Measurements from ENCODE around the gene HIVEP2.

The HIVEP2 gene

GRCh38 chr6:142764311-142764710, 180.7 kb downstream of the HIVEP2 start:
- DNase-seq: no peak

DNA sequence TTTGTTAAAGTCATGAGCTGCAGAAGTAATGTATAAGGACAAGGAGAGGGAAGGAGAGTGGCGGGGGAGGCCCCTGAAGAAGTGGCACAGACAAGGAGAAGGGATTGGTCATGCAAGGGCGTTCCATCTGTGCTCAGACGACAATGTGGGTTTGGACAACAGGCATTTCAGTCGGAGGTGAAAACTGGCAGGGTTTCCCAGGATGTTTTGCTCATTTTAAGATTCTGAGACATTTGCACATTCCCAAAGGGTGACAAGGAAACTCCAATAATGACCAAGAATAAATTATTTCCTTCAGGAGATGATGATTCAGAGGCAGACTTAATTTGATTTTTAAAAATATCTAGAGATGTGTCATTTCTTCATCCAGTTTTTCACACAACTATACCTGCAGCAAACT, 181.8 kb downstream of the HIVEP2 start:
- DNase-seq: no peak

- DNase-seq: no peak
These were observed 183.2 kb downstream of the HIVEP2 start for GRCh38 chr6:142761756-142762155.

- DNase-seq: no peak
These were observed 184.8 kb downstream of the HIVEP2 start for GRCh38 chr6:142760152-142760551.

DNA sequence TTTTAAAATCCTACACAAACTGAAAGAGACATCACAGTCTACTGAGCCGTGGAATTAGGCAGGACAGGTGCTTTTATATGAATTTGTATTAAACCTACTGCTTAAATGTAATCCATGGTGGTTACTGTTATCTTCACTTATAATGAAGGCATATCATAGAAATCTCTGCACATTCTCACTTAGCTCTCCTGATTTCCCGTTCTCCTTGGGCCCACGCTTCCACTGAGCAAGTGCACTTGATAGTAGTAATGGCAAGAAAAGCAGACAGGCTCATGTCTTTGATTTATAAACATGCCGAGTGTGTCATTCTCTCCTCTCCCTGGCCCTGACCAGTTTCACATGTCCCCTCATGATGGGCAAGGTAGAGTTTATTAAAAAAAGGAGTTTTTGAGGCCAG, 186.3 kb downstream of the HIVEP2 start:
- DNase-seq: no peak

GRCh38 chr6:142757852-142758628, 186.9 kb downstream of the HIVEP2 start:
- DNase-seq: no peak

- DNase-seq: no peak
These were observed 188.8 kb downstream of the HIVEP2 start for GRCh38 chr6:142756215-142756630.

DNA sequence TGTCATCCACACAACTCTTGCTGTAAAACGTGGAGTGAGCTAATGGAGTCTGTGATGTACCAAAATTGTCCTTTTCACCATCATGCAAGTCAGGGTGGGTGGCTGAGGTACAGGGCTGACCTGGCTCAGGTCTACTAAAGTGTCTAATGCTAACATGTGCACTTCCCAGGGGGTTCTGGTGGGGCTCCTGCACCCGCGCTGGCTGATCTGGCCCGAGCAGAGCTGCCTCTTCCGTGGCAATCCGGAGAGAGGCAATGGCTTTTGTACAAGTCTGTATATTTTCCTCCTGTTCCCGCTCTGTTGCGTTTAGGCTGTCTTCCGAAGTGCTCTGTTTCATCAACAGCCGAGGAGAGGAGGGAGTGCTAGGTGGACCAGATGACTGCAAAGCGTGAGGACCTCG, 191.8 kb downstream of the HIVEP2 start:
- DNase-seq: no peak

DNA sequence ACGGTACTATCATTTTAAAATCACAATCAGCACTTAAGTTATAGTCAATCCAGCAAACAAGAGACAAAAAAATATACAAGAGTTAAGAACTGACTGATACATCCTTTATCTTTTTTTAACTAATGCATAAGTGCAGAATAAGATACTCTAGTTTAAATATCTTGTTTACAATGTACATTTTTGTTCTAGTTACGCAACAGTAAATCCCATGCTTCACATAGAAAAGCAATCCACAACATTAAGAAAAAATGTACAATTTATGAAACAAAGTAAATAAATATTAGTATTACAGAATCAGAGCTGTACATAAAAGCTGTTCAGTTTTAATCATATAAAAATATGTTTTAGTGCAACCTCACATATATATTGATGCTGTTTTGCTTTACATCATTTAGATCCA, 192.6 kb downstream of the HIVEP2 start:
- DNase-seq: no peak

- no peak for DNase-seq
These were observed 193.5 kb downstream of the HIVEP2 start for GRCh38 chr6:142751452-142751851.

DNA sequence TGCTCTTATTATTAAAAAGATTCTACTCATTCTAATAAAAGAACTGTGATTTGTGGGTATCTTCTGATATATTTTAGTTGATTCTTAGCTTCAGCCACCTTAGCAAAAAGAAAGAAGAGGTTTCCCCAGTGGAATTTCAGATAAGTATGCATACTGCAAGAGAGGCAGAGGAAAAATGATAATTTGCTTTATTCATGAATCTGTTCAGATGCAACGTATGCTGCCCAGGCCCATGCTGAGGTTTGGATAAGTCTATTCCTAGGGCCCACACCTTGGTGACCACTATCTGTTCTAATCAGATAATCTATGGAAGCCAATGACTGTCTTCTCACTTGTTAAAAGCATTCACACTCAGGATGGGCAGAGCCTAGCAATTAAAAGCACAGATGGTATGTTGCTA, 194.0 kb downstream of the HIVEP2 start:
- DNase-seq: no peak

GRCh38 chr6:142749556-142749955, 195.4 kb downstream of the HIVEP2 start:
- no peak for DNase-seq

- peak; percentile 35 to 62 for DNase-seq
These were observed 198.5 kb downstream of the HIVEP2 start for GRCh38 chr6:142746524-142746923.

- no peak for DNase-seq
These were observed 200.1 kb downstream of the HIVEP2 start for GRCh38 chr6:142744836-142745235.

DNA sequence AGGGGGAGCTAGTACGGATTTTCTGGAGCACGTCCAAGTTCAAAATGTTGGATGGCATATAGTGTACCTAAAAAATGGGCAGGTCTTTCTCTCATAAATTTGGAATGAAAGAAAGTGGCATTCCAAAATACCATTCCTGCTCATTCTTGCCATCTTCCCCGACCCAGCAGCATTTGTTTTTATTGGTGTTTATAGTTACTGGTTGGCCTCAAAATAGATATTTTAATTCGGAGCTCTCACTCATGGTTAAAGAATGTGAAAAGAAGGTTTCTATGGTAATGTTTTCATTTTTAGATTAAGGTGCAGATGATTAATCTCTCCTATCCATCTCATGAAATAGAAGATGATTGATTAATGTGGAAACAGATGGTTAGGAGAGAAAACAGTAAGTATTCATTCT, 204.5 kb downstream of the HIVEP2 start:
- no peak for DNase-seq

GRCh38 chr6:142738731-142739130, 206.2 kb downstream of the HIVEP2 start:
- no peak for DNase-seq

DNA sequence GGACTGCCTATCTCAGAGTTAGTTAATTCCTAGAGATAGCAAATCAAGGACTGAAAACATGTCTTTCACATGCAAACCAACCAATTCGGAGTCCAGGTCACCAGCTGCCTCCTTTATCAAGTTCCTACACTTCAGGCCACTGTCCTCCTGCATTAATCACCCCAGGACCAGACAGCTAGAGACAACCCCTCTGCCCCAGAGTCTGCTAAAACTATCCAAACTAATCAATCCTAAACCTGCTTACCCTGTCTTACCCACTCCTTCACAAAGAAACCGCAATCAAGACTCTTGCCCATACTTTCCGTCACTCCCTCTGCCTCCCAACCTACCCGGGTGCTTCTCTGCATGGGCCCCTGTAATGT, 207.0 kb downstream of the HIVEP2 start:
- no peak for DNase-seq

- DNase-seq: no peak
These were observed 207.5 kb downstream of the HIVEP2 start for GRCh38 chr6:142737368-142738034.

DNA sequence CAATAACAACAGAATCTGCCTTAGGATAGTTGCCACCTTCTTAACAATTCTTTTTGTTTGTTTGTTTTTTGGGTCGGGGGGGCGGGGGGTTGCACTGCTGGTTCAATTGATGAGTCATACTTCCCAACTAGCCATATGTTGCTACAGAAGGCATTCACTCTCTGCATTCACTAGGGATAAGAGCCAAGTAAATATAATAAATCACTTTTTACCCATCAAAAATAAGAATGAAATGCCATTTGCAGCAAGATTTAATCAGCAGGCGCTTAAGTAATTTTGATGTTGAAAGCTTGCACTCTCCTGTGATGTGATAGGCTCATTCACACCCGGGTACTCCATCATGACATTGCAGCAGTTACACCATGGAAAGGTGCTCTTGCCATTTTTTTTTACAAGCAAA, 209.8 kb downstream of the HIVEP2 start:
- DNase-seq: no peak

DNA sequence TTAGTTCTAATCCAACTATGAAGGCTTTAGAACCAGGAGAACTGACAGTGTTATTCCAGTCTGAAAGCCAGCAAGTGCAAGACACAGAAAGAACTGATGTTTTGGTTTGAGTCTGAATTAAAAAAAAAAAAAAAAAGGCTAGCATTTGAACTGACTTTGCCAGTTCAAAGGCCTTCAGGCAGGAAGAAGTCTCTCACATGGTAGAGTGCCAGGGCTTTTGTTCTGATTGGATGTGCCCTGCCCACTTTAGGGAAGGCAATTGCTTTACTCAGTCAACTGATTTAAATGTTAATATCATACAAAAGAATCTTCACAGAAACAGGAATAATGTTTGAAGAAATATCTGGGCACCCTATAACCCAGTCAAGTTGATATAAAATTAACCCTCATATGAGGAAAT, 212.2 kb downstream of the HIVEP2 start:
- no peak for DNase-seq

DNA sequence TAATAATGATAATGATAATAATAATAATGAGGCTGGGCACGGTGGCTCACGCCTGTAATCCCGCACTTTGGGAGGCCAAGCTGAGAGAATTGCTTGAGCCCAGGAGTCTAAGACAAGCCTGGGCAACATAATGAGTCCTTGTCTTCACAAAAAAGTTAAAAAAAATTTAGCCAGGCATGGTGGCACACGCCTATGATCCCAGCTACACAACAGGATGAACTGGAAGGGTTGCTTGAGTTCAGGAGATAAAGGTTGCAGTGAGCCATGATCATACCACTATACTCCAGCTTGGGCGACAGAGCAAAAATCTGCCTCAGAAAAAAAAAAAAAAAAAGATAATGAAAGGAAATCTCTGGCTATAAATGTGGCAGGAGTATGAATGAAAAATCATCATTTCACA, 213.4 kb downstream of the HIVEP2 start:
- no peak for DNase-seq

DNA sequence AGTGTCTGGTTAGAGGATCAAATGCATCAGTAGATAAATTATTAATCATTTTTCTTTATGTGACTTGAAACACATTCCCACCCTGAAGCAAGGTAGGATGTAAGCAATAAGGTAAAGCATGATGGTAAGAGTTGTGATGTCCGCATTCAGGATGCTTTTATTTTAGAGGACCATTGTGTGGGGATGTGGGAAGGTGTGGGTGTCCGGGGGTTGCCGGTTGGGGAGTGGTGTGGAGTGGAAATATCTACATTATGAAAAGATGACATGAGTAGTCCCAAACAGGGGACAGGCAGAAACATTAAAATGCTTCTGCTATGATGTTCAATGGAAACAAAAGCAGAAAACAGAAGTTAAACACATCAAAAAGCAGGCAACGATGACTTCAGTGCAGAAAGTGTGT, 215.4 kb downstream of the HIVEP2 start:
- DNase-seq: no peak

DNA sequence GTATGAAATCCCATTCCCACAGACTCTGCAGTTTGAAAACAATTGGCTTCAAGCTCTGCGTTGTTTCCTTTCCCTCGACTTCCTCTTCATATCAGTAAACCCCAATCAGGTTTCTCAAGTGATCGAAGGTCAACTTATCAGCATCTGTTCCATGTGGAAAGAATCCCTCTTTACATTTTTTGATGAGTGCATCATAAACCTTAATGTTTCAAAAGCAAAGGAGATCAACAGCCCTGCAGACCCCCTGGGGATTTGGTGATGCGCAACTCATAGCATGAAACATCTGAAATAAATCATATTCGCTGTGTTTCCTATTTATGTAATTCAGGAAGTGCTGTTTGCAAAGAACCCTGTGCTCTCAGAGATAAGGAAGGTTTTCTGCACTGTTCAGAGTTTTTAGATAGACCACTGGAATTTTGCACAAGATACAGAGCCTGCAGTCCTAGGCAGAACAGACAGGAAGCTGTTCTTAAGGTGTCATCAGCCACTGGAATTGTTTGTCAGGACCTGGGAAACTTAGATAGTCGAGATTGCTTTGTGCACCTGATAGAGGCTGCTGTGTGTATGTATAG, 216.0 kb downstream of the HIVEP2 start:
- DNase-seq: no peak

DNA sequence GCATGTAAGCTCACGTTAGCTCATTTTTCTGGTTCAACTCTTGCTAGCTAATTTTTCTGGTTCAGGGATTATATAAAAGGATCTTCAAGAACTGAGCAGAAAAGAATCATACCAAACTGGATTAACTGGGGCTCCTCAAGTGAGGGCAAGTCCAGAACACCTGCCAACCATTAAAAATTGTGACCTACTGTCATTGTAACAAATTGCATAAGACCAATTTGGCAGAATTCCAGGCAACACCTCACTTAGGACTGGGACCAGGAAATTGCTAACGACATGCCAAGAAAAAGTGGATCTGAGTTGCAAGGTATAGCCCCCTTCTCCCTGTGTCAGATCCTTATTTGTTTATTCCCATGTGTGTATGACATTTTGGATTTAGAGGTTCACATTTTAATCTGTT, 216.6 kb downstream of the HIVEP2 start:
- DNase-seq: no peak

Data from CD4-positive, alpha-beta T cell treated with Interferon alpha-2 for 1 hour (primary cell).